OCI-LY7 (cell line): Measurements from ENCODE around the gene MRS2. TPM values are rescaled to one million over a fixed set of nuclear protein-coding genes. Genes with fewer than 3 reads are reported as not detected.

Source experiments
- BruUV-seq: library from RNA; stranded (reverse); fragments of 400-500 nt; replicated peaks from 2 replicates; lab custom pipeline; 2021; lab: Mats Ljungman, UMichigan
- CTCF ChIA-PET: fragments of 300-600 bp; sonication (Branson Sonifier 250); formaldehyde crosslinking; loops from one replicate; lab custom pipeline; 2022; ENCODE audit warnings: antibody characterized with exemption; ENCODE audit not compliant: unreplicated experiment; lab: Charles Lee
- POLR2A ChIA-PET: fragments of 300-600 bp; sonication (Branson Sonifier 250); formaldehyde crosslinking; loops from one replicate; lab custom pipeline; 2022; ENCODE audit warnings: antibody characterized with exemption; lab: Charles Lee
- DNase-seq: peaks from one replicate; pipeline ENCODE4 v3.0.0-alpha.2; 2015; ENCODE audit warnings: low spot score
- H2AFZ ChIP-seq: fragments of 200-600 bp; sonication (generic), shearing (Covaris generic); 2 replicates; pipeline ENCODE4 v1.6.1; 2014; ENCODE audit warnings: mild to moderate bottlenecking, antibody characterized with exemption, low read length, moderate library complexity
- H3K27ac ChIP-seq: fragments of 200-600 bp; sonication (generic); 2 replicates; pipeline ENCODE4 v1.5.1; 2014; ENCODE audit warnings: mixed run types, low read depth, mild to moderate bottlenecking, moderate library complexity, low read length, inconsistent platforms; ENCODE audit not compliant: poor library complexity, severe bottlenecking
- H3K36me3 ChIP-seq: fragments of 200-600 bp; sonication (generic); 2 replicates; pipeline ENCODE4 v1.6.1; 2014; ENCODE audit warnings: mild to moderate bottlenecking, antibody characterized with exemption, low read length, moderate library complexity, mixed read lengths; ENCODE audit not compliant: insufficient read depth
- H3K4me1 ChIP-seq: fragments of 200-600 bp; sonication (generic); 2 replicates; pipeline ENCODE4 v1.5.1; 2014; ENCODE audit warnings: mild to moderate bottlenecking, low read length; ENCODE audit not compliant: insufficient read depth, poor library complexity, severe bottlenecking
- H3K4me2 ChIP-seq: fragments of 200-600 bp; sonication (generic); 2 replicates; pipeline ENCODE4 v1.6.1; 2014; ENCODE audit warnings: mild to moderate bottlenecking, low read length
- H3K4me3 ChIP-seq: fragments of 200-600 bp; sonication (generic); 2 replicates; pipeline ENCODE4 v1.5.1; 2014; ENCODE audit warnings: mild to moderate bottlenecking, low read depth, low read length; ENCODE audit not compliant: poor library complexity, severe bottlenecking
- H3K79me2 ChIP-seq: fragments of 200-600 bp; sonication (generic); 2 replicates; pipeline ENCODE4 v1.6.1; 2016; ENCODE audit warnings: low read depth, mild to moderate bottlenecking, low read length, moderate library complexity, mixed read lengths; ENCODE audit not compliant: insufficient read depth
- H3K9me2 ChIP-seq: fragments of 200-600 bp; sonication (generic); 2 replicates; pipeline ENCODE4 v1.6.1; 2016; ENCODE audit warnings: mild to moderate bottlenecking, low read length, mixed read lengths; ENCODE audit not compliant: insufficient read depth
- H3K9me3 ChIP-seq: fragments of 200-600 bp; sonication (generic); 2 replicates; pipeline ENCODE4 v1.6.1; 2014; ENCODE audit warnings: mild to moderate bottlenecking, mixed run types, low read length, mixed read lengths
- H4K20me1 ChIP-seq: fragments of 200-600 bp; sonication (generic); 2 replicates; pipeline ENCODE4 v1.6.1; 2014; ENCODE audit warnings: mild to moderate bottlenecking, antibody characterized with exemption, low read length, moderate library complexity, mixed read lengths; ENCODE audit not compliant: insufficient read depth
- CTCF ChIP-seq: fragments of 200-600 bp; sonication (generic); conservative IDR thresholded peaks from 2 replicates; pipeline ENCODE4 v1.5.1; 2014; ENCODE audit warnings: mild to moderate bottlenecking, antibody characterized with exemption, low read length, moderate library complexity, mixed read lengths
- EZH2phosphoT487 ChIP-seq: fragments of 200-600 bp; sonication (generic); IDR thresholded peaks from 2 replicates; pipeline ENCODE4 v1.6.1; 2018; ENCODE audit warnings: low read depth, borderline replicate concordance, mild to moderate bottlenecking, mixed run types, antibody characterized with exemption, low read length, moderate library complexity, mixed read lengths
- intact Hi-C: fragments of 100-400 bp; cut with micrococcal nuclease; formaldehyde crosslinking; loops from one replicate; pipeline ENCODE4 v1.10.0; 2022; ENCODE audit not compliant: unreplicated experiment
- total RNA-seq, 2 experiments: library from RNA; depleted of rRNA in 1 of 2; stranded (reverse); fragments of >200 nt in 1 of 2; shearing (Covaris generic) in 1 of 2; gene quantifications; 2 replicates each; pipeline ENCODE4 v1.2.3, GENCODE V29; 2014 to 2022

The MRS2 gene
- total RNA-seq, 2 experiments from 2014 or later, result 0.97 TPM; not detected in 1

- H3K36me3 ChIP-seq, result no peaks in the 10 kb centered on the region
- TF ChIP-seq CTCF (no peak), EZH2phosphoT487 (no peak)
- intact Hi-C loops, result no loop called here
- H3K4me2 ChIP-seq, result no peak overlapping the region
- no peak overlapping the region for H2AFZ ChIP-seq
- H3K9me2 ChIP-seq, result no peaks in the 10 kb centered on the region
- ChIA-PET POLR2A (no interaction called here), CTCF (no interaction called here)
- no peaks in the 10 kb centered on the region for H3K79me2 ChIP-seq
- H3K4me1 ChIP-seq, result no peaks in the 10 kb centered on the region
- DNase-seq, result no peak
- no peak overlapping the region for H3K27ac ChIP-seq
- H3K4me3 ChIP-seq, result no peak overlapping the region
- H4K20me1 ChIP-seq, result no peaks in the 10 kb centered on the region
- 0 out of 2 replicates have a peak, but pooled peaks cover 3% of the 10 kb centered on the region for H3K9me3 ChIP-seq
- BruUV-seq, result no TSS peak
Measured at GRCh38 chr6:24391208-24391607, 11.5 kb upstream of the MRS2 start.

GRCh38 chr6:24391756-24392405 lies 10.9 kb upstream of the MRS2 start:
- CTCF ChIA-PET, result no interaction called here
- Histone ChIP-seq H3K36me3 (no peaks in the 10 kb centered on the region), H2AFZ (no peak overlapping the region), H4K20me1 (no peaks in the 10 kb centered on the region), H3K9me3 (peaks cover 8% of the 10 kb centered on the region; the same call in 1 of the 2 replicates), H3K27ac (no peak overlapping the region), H3K4me1 (no peaks in the 10 kb centered on the region), H3K9me2 (no peaks in the 10 kb centered on the region), H3K79me2 (no peaks in the 10 kb centered on the region), H3K4me2 (no peak overlapping the region), H3K4me3 (no peak overlapping the region)
- POLR2A ChIA-PET, result interaction anchor here (1.0 kb wide), 1 partner anchor 28 kb away, joined by 4 read pairs; no protein-coding TSS in a partner anchor
- intact Hi-C loops, result no loop called here
- DNase-seq, result no peak
- no peak for TF ChIP-seq CTCF
- no peak for TF ChIP-seq EZH2phosphoT487
- no TSS peak for BruUV-seq
